ENCODE data around the gene HYDIN.

GRCh38 chr16:70804153-70804733 is 426.3 kb downstream of the HYDIN start:
- TF ChIP-seq POLR2A (IDR thresholded peaks at IDR 0.05) = no peak
- TF ChIP-seq, protein P1, sequence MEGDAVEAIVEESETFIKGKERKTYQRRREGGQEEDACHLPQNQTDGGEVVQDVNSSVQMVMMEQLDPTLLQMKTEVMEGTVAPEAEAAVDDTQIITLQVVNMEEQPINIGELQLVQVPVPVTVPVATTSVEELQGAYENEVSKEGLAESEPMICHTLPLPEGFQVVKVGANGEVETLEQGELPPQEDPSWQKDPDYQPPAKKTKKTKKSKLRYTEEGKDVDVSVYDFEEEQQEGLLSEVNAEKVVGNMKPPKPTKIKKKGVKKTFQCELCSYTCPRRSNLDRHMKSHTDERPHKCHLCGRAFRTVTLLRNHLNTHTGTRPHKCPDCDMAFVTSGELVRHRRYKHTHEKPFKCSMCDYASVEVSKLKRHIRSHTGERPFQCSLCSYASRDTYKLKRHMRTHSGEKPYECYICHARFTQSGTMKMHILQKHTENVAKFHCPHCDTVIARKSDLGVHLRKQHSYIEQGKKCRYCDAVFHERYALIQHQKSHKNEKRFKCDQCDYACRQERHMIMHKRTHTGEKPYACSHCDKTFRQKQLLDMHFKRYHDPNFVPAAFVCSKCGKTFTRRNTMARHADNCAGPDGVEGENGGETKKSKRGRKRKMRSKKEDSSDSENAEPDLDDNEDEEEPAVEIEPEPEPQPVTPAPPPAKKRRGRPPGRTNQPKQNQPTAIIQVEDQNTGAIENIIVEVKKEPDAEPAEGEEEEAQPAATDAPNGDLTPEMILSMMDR (IDR thresholded peaks at IDR 0.05) = no peak

All from heart left ventricle (tissue), 13 donors.